Testis (tissue), 2 donors: ENCODE measurements around the gene COTL1.

Experiments used
- CTCF ChIP-seq, 3 experiments: fragments of 450-650 bp in 2 of 3; fragments of 200-600 bp in 1 of 3; sonication (generic) in 1 of 3; IDR thresholded peaks; one replicate each; pipeline ENCODE4 v1.5.1; 2016 to 2019; ENCODE audit warnings: antibody characterized with exemption in 3 of 3, mild to moderate bottlenecking in 2 of 3, moderate library complexity in 1 of 3
- POLR2A ChIP-seq: fragments of 450-650 bp; IDR thresholded peaks from one replicate; pipeline ENCODE4 v1.6.1; 2017; ENCODE audit warnings: antibody characterized with exemption, mild to moderate bottlenecking, moderate library complexity

GRCh38 chr16:84566545-84567257 is 51.2 kb downstream of the COTL1 start:
- no peak for TF ChIP-seq POLR2A
- no peak for TF ChIP-seq CTCF (IDR thresholded peaks at IDR 0.05)
